ENCODE results near the gene SETD1B.

SETD1B gene

GRCh38 chr12:121823727-121824115 lies 19.9 kb downstream of the SETD1B start:
- no peak for DNase-seq (ENCODE audit: low read depth, low spot score)

- no peak for DNase-seq (ENCODE audit: low read depth, low spot score)
These were observed 21.3 kb downstream of the SETD1B start for GRCh38 chr12:121825041-121825523.

GRCh38 chr12:121826318-121827150 lies 22.7 kb downstream of the SETD1B start:
- no peak for DNase-seq (ENCODE audit: low read depth, low spot score)

GRCh38 chr12:121827351-121828099 lies 23.7 kb downstream of the SETD1B start:
- DNase-seq (ENCODE audit: low read depth, low spot score), result no peak

- DNase-seq (ENCODE audit: low read depth, low spot score), result no peak
These were observed 24.5 kb downstream of the SETD1B start for GRCh38 chr12:121828306-121828705.

GRCh38 chr12:121828826-121829225 lies 25.0 kb downstream of the SETD1B start:
- no peak for DNase-seq (ENCODE audit: low read depth, low spot score)

GRCh38 chr12:121829250-121829918 lies 25.6 kb downstream of the SETD1B start:
- peak; percentile 32 for DNase-seq (ENCODE audit: low read depth, low spot score)

GRCh38 chr12:121830134-121830533 lies 26.3 kb downstream of the SETD1B start:
- DNase-seq (ENCODE audit: low read depth, low spot score), result no peak

- no peak for DNase-seq (ENCODE audit: low read depth, low spot score)
These were observed 26.9 kb downstream of the SETD1B start for GRCh38 chr12:121830588-121831265.

GRCh38 chr12:121831571-121832245 lies 27.9 kb downstream of the SETD1B start:
- no peak for DNase-seq (ENCODE audit: low read depth, low spot score)

GRCh38 chr12:121837680-121838079 lies 33.9 kb downstream of the SETD1B start:
- no peak for DNase-seq (ENCODE audit: low read depth, low spot score)

- no peak for DNase-seq (ENCODE audit: low read depth, low spot score)
These were observed 34.3 kb downstream of the SETD1B start for GRCh38 chr12:121838126-121838525.

GRCh38 chr12:121839106-121839992 lies 35.5 kb downstream of the SETD1B start:
- DNase-seq (ENCODE audit: low read depth, low spot score), result peak; percentile 99

GRCh38 chr12:121839993-121840761 lies 36.4 kb downstream of the SETD1B start:
- DNase-seq (ENCODE audit: low read depth, low spot score), result no peak

GRCh38 chr12:121843236-121843982 lies 39.6 kb downstream of the SETD1B start:
- no peak for DNase-seq (ENCODE audit: low read depth, low spot score)

- DNase-seq (ENCODE audit: low read depth, low spot score), result no peak
These were observed 41.9 kb downstream of the SETD1B start for GRCh38 chr12:121845701-121846100.

- no peak for DNase-seq (ENCODE audit: low read depth, low spot score)
These were observed 45.4 kb downstream of the SETD1B start for GRCh38 chr12:121849211-121849610.

- DNase-seq (ENCODE audit: low read depth, low spot score), result no peak
These were observed 45.9 kb downstream of the SETD1B start for GRCh38 chr12:121849665-121850064.

Measured in astrocyte of the hippocampus (primary cell).